NOMO-1 (cell line): ENCODE data around the gene IP6K3.
A peak's percentile ranks its signal among the peaks of the same experiment; 100 is the strongest.

Experiments used
- DNase-seq, 2 experiments: peaks; one replicate each; lab custom pipeline; 2025; ENCODE audit not compliant: unreplicated experiment in 2 of 2; lab: John Stamatoyannopoulos, UW

The IP6K3 gene

GRCh38 chr6:33744001-33744848 is 2.5 kb downstream of the IP6K3 start:
- peak; percentile 9 to 34 for DNase-seq

DNA sequence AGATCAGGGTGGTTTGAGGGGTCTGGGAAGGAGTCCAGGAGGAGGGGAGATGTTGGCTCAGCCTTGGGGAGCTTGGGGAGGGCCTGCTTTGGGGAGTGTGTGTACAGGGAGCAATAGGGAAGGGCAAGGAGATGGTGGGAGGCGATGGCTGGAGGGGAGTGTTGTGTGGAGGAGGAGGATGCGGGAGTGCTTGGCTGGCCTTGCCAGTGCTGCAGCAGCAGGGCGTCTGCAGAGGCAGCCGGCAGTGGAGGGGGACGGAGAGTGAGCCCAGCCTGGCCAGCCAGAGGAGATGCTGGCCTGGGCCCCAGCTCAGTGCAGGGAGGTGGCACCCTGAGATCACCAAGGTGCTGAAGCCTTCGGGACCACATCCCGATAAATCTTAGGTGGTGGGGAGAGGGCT is 3.9 kb downstream of the IP6K3 start:
- no peak for DNase-seq

DNA sequence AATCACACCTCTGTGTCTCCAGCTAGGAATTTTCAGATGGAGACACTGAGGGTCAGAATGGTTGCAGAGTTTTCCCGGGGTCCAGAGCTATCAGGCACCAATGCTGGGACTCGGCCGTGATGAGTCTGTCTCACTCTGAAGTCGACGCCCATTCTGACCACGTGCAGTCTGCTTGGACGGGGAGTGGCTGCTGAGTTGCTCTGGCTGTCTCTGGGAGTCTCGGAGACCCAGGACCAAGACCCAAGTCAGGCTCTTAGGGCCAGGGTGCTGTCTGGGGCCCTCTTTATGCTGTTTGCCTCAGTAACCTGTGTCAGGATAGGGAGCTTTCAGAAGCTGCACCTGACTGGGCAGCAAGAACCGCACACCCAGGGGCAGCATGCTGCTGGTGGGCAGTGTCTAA is 4.6 kb downstream of the IP6K3 start:
- DNase-seq: no peak

DNA sequence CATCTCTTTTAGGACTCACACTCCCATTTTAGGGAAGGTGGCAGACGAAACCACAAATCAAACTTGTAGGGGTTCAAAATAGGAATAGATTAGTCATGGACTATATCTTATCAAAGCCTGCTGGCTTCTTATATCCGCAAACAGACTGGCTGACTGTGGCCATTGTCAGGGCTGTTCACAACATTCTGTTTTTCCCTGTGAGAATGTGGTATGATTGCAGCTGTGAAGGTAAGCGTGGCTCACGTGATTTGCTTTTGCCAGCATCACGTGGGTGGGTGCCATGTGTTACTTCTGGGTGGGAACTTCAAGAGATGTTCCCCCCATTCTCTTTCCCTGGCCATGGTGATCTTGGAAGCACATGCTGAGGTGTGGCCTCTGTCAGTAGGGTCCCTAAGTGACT is 5.9 kb downstream of the IP6K3 start:
- DNase-seq: no peak

DNA sequence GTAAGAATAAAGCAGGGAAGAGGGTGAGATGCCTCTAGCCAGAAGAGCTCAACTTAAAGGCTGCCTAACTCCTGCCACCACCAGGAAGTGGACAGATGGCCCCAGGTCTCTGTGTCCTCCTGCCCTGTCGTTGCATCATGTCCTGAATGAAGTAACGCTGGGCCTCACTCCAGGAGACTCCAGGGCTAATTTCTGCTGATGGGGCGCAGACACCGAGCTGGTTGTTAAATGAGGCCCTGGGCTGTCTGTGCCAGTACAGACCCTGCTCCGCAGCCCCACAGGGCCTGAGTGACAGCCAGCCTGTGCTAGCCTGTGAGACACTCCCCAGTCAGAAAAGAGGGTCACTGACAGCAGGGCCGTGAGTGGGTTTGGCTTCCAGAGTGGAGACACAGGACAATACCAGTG is 6.5 kb downstream of the IP6K3 start:
- DNase-seq: no peak

DNA sequence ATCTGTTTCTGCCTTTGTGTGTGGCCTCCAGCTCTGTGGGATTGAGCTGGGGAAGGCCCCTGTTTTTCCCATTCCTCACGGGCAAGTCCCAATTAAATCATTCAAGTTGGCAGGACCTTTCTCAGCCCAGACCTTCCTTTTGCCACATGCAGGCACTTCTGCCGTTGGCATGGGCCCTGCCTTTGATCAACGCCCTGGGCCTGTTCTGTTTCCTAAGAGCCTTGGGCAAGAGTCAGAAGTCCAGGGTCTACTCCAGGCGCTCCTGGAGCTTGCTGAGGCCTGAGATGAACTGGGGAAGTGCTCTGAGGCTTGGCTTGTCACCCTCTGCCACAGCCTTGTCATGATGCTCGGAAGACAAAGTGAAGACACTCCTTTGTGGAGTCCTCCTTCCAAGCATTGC is 7.1 kb downstream of the IP6K3 start:
- no peak for DNase-seq

DNA sequence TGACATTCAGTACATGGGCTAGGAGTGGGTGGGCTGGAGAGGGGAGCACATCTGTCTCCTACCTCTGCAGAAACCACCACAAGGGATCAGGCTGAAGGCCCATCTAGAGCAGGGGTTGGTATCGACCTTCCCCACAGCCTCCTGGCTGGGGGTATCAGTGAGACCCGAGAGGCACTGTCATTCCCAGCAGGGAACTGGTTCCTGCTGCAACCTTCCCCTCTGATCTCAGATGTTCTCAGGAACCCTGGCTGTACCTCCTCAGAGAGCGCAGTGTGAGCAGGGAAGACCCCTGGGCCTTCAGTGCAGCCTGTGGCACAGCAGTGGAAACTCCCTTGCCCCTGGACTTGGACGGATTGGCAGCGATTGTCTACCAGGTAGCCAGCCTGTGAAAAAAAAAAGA is 7.8 kb downstream of the IP6K3 start:
- no peak for DNase-seq

DNA sequence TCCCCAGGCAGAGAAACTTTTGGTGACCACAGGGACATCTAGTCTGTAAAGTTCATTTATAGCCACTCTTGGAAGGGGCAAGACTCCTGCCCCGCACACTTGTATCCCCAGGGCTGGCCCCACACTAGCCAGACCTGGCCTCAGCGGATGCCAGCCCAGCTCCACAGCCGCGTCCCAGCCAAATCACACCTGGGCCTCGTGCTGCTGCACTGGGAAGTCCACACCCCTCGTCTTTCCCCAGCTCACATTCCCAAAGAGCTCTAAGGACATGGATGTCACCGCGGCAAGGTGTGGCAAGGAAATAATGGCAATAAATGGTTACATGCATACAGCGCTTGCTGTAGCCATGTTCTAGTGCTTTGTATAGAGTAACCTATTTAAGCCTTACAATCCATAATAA is 8.6 kb downstream of the IP6K3 start:
- no peak for DNase-seq

GRCh38 chr6:33737267-33738026 is 9.3 kb downstream of the IP6K3 start:
- no peak for DNase-seq

- no peak for DNase-seq
These were observed 11.5 kb downstream of the IP6K3 start for GRCh38 chr6:33735216-33735615.

- DNase-seq: no peak
These were observed 13.0 kb downstream of the IP6K3 start for GRCh38 chr6:33733709-33734007.

DNA sequence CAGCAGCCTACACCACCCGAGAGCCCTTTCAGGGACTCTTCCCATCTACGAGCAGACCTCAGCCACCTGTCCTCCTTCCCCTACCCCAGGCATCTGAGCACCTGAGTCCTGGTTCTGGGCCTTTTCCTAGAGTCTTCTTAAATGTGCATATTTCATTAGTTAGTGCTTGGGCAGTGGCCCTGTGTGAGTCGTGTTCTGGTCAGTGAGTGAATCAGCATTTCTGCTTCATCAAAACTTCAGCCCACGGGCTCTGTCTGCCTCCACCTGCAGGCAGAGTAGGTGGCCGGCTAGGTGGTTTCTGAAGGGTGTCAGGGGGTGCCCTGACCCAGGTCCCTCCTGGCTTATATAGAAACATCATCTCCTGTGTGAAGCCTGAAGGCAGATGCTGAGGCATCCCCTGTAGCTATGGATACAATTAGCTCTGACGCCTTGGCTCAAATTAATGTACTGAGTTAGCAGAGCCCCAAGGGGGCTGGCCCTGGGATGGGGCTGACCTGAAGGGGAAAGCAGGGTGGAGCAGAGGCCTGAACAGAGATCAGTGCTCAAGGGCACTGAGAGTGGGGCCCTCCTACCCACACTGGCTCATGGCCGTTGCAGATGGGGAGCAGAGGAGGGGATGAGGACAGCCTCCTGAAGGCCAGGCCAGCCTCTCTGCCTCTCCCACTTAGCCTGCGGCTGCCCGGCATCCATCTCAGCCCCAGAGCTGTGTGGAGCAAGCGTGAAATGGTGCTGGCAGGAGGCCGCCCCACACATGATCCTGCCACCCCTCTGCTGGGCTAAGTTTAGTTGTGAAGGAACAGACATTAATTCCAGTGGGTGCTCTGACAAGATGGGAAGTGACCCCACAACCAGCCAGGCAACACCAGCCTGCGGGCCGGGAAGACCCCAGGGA is 13.6 kb downstream of the IP6K3 start:
- DNase-seq: no peak

DNA sequence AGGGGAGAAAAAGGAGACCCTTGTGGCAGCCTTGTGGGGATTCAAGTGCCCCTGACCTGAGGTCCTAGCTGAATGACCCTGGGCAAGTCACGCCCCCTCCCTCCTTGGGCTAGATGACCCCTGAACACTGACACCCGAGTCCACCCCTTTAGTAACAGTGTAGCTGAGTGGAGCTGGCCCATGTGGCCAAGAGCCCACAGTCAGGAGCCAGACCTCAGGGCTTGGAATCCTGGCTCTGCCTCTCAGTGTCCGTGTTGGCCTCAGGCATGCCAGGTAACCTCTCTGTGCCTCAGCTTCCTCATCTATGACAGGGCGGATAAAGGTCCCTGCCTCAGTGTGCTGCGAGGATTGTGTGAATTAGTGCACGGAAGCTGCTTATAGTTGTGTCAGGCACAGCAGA is 14.3 kb downstream of the IP6K3 start:
- DNase-seq: no peak

- no peak for DNase-seq
These were observed 14.9 kb downstream of the IP6K3 start for GRCh38 chr6:33731751-33732282.

DNA sequence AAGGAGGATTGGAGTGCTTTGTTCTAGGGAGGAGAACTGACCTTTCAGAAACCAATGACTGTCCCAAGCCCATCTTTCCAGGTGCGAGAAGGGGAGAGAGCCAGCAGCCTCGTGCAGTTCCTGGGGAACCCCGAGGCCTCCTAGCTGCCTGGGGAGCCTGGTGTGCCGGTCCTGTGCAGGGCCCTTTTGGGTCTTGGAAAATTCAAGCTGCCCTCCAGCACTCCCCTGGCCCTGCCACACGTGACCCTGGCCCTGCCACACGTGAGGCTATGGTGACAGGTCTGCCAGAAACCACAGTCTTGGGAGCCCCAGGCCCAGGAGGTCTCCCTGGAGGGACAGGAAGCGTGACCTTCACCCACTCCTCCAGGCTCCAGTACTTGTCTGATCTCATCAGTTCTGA is 15.7 kb downstream of the IP6K3 start:
- no peak for DNase-seq

DNA sequence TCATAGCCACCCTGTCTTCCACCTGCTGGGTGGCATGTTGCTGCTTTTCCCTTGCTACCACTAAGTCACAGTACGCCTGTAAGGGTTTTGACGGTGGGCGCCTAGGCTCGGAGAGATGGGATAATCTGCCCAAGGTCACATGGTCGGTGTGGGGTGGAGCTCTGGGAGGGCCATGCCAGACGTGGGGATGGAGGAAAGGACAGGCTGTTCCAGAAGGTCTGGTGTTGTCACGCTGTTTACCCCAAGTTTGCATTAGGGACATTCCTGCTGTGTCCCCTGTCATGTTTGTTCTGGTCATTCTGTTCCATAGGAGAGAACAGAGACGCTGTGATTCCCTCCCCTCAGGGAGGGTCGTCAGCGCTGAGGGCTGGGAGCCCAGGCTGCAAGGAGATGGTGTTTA is 16.1 kb downstream of the IP6K3 start:
- DNase-seq: no peak

GRCh38 chr6:33729059-33729458 is 17.6 kb downstream of the IP6K3 start:
- DNase-seq: no peak

DNA sequence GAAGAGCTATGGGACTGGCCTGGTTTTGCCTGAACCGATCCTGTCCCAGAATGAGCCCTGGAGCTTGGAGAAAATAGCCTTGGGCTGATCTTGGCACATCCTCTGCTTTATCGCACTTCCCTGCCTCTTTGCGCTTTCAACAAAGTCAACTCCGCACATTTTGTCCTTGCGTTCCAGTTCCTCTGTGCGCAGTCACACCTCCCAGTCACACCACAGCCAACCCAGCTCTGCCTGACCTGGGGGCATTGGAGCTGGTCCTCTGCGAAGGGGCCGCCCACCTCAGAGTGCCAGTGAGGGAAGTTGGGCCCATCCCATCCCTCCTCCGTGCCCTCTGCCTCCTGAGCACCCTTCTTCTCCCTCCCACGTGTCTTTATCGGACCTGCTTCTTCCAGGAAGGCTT is 18.3 kb downstream of the IP6K3 start:
- no peak for DNase-seq

DNA sequence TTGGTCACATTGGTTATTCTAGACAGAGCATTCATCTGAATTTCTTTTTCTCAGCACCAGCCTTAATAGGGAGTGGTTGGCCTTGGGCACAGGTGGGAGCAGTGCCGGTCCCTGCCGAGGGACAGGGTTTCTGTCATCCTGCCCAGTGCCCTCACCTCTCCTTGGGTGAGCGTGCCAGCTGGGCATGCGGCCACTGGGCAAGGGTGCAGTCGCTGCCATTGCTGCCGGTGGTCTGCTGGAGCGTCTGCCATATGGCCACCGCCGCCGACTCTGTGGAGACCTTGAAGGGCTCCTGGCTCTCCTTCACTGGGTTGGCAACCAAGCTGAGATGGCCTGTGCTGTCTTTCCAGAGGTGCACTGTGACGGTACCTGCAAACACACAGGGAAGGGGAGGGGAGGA is 18.8 kb downstream of the IP6K3 start:
- no peak for DNase-seq

GRCh38 chr6:33727126-33727525 is 19.6 kb downstream of the IP6K3 start:
- no peak for DNase-seq

DNA sequence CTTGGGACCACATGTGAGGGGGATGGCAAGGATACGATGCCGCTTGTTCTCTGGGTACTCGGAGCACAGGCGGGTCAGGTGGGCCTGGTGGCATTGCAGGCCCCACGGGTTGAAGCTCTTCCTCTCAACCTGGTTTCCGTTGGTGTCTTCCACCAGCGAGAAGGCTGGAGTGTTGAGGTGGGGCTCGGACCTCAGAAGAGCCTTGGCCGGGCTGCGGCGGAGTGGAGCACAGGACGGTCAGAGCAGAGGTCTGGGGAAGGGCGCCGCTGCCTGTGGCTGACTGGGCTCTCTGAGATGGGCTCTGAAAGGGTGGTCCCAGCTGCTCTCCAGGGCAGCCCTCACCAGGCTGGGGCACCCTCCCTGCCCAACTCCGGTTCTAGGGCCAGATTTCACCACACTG is 20.0 kb downstream of the IP6K3 start:
- DNase-seq: no peak
